Stimulated activated CD4-positive, alpha-beta T cell treated with anti-CD3 and anti-CD28 coated beads, TNF-alpha, amount 100 ng/mL, for 48 hours (primary cell): ENCODE data around the gene PNPO.

Experiments
- DNase-seq, 3 donors: peaks; one replicate each; pipeline ENCODE4 v3.0.0-alpha.2; 2020; ENCODE audit warnings: low read depth in 3 of 3

The PNPO gene

DNA sequence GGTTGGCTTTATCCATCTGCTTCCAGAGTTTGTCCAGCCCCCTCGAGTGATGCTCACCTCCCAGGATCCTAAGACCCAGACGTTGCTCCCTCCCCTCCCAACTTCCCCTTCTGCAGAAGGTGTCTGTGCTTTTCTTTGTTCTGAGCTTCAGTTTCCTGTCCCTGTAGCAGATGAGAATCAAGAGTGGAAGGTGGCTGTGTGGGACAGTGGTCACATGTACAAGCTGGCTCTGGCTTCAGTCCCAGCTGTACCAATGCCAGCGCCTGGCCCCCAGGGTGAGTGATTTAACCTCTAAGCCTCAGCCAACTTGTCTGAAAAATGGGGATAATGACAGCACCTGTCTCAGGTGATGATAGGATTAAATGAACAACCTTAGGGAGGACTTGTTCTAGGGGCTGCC, 8.6 kb downstream of the PNPO start:
- DNase-seq, result no peak

DNA sequence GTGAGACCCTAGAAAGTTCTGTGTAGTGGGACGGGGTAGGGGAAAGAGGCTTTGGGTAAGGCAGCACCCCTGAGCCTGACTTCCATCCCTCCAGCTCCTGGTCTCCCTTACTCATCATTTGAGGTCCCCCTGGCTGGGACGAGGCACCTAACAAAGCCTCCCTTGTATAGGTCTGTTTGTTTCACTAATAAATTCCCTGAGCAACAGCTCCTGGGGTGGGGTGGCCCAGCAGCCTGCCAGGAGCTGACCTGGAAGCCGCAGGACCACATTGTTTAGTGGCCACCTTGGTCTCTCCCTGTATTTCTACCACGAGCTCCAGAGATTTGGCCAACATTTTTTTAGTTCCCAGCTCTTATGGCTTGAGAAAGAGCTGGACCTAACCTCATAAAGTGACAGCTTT, 9.1 kb downstream of the PNPO start:
- DNase-seq, result no peak

DNA sequence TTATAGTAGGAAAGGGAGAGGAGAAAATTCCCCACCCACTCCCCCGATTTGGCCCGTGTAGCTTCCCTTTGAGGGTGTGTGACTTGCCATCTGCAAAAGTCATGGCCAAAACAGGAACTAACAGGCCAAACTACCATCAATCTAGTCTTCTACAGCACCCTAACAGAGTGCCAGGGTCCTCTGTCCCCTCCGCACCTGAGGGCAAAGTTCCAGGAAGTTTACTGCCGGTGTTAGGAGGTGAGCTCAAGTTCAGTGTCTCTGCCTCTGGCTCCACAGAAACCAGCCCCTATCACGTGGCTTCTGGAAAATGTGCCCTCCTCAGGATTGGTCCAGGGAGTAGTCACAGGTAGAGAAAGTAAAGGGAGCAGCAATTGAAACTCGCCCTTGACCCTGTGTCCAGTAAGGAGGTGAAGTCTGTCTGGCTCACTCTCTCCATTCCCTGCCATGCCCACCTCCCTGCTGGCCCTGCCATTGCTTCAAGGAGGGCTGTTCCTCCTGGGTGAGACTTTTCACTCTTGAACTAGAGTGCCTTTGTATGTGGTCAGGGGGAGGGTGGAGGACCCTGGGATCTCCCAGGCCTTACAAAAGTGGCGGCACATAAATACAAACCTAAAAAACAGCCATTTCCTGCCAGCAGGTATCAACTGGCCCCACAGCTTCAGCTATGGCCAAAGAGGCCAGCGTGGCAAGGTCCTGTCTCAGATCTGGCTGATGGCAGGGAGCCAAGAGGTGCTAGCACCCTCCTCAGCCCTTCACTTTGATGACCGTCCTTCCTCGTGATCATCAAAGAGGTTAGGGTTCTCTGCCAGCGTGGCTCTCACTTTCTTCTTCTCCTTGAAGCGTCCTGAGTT, 11.0 kb downstream of the PNPO start:
- no peak for DNase-seq

DNA sequence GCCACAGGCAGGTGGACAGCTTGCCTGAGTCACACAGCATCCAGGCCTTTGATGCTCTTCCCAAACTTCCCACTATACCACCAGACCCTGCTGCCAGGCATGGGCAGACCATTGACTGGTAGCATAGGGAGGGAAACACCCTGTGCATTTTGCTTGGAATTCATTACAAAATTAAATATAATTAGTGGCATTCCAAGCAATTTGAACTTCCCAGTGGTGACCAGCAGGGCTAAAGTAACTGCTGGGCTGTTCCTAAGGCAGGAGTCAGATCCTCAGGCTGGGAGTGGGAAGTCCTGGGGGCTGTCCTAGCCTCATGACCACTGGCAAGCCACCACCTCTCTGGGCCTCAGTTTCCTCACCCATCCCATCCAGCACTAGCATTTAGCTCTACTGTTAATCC, 12.5 kb downstream of the PNPO start:
- DNase-seq, result no peak

DNA sequence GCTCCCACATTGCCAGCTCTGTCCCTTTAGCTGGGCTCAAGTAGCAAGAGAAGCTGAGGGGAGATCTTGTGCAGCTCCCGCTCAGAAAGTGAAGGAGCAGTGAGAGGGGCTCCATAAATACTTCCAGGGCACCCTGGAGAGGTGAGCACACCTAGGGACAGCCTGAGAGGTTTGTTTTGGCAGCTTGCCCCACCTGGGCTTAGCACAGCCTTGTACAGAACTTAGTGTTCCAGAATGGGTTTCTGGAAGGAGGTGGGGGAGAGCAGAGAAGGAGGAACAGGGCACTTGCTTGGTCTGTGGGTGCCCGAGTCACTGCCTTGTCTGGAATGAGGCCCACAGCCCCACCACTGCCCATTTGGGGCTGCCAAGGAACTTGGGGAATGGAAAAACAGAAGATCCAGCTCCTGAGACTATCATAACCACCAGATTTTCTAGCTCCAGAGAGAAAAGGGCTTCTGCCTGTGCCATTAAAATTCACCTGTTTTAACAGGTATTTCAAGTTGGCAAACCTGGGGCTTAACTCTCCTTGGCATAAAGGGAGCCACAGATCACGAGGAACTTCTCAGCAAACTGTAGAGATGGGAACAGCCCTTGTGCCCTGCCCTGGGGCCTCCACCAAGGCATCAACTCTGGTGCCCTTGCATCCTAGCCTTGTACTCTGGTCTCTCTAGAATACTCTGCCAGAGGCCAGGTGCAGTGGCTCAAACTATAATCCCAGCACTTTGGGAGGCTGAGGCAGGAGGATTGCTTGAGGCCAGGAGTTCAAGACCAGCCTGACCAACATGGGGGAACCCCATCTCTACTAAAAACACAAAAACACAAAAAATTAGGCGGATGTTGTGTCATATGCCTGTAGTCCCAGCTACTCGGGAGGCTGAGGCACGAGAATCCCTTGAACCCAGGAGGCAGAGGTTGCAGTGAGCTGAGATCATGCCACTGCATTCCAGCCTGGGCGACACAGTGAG, 14.4 kb downstream of the PNPO start:
- no peak for DNase-seq

DNA sequence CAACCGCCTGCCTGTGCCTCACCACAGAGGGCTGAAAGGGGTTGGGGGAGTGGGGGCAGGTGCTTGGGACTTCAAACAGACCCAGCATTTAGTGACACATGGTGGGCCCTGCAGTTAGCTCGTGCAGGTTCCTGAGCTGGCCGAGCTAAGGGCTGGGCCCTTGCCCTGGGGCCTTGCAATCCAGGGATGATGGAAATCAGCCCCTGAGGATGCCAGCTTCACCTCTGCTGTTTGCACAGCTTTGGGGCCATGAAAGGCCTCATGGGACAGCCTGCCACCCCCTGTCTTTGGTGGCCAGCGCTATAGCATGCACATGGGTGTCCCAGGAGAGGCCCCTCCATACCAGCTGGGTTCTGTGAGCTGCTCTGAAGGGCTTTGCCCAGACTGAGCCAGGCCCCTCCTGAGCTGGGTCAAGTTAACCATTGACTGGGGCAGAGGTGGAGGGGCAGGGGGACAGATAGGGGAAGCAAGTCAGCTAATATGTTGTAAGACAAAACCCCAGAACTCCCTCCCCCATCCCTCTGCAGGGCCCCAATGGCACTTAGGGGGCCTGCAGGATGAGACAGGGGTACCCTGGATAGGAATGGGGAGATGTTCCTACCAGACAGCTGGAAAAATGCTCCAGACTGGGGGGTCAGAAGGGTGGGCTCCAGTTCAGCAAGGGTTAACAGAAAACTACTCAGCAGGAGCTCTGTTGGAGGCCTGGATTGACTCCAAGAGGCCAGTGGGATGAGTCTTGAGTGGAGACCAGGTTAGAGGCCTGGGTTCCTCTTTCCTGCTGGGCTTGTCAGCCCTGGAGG, 15.6 kb downstream of the PNPO start:
- DNase-seq, result no peak

DNA sequence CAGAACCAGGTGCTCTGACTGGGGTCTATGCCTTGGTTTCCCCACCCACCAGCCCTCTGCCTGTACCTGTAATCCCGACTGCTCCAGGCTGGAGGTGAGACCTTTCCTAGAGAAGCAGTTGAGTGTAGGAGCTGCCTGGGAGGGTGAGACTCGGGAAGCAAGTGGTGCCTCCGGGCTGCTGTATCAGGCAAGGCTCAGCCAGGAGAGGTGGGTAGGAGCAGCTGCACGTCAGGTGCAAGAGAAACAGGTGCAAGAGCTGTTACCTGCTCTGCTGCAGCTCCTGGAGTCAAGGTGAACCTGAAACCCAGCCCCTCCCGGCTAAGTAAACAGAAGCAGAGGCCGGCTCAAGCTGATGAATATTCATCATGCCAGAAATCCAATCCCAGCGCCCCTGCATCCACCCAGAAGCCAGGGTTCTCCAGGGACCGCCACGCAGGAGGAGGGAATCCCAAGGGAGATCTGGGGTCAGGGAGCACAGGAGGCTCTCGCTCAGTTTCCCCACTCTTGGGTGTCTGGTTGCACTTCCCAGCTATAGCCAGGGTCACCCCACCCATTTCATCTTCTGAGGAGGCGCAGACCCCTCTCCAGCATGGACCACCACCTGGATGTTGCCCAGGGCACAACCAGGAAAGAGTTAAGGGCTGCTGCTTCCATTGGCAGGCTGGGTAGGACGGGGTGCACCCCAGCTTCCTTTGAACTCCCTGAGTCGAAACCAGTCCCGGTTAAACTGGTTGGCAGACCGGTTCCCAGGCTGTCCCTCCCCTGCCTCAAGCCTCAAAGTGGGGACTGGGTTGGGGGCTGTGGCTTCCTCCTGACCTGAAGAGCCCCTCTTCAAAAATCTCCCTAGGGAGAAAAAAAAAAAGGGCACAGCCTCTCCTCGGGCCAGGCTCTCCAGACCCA, 16.5 kb downstream of the PNPO start, which contains the start of gene PRR15L:
TSS of gene PRR15L (minus strand) at position 293 of the 900 bp plus-strand sequence. CDS start 4,649 bp downstream, outside the sequence.
- DNase-seq, result no peak

DNA sequence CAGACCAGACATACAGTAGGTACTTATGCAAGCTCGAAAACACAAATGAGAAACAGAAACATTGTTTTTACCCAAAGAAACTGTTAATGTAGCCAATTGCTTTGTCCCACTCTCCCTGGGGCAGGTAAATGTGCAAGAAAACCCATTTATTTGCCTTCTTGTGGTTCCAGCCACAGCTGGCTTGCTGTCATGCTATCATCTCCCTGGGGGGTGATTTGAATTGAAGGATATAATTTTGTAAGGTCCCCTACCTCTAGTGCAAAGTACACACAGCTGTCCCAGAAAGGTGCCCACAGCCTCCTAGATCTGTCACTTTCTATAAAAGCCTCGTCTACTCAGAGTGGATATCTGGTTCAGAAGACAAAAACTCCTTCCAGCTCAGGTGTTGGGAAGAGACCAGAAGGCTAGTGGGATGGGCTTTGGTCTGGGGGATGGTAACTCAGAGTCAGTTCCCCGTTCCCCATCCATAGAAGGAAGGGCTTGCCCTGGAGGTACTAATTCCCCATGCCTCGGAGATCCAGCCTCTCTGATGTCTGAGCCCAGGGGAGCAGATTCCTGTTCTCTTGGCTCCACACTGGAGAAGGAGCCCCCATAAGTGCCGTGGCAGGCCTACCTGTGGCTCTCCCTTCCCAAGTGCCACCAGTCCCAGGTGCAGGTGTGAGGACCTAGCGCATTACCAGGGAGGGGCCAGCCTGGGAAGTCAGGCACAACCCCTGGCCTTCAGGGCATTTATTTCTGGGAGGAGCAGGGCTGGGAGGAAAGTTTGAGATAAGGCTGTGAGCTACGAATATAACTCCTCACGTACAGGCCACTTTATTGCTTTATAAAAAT, 18.7 kb downstream of the PNPO start:
- no peak for DNase-seq

DNA sequence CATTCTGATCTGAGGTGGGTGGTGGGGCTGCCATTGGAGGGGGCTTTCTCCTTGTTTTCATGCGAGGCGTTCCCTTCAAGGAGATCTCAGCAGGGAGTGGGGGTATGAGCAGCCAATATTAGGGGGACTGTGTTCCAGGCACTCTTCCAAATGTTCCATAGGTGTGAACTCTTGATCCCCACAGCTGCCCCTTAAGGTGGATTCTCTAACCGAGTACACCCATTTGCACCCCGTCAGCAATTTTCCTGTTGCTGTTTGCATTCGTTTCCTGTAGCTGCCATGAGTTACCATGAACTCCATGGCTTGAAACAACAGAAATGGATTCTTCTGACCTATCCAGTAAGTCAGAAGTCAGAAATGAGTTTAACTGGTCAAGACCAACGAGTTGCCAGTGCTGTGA, 20.0 kb downstream of the PNPO start:
- no peak for DNase-seq

DNA sequence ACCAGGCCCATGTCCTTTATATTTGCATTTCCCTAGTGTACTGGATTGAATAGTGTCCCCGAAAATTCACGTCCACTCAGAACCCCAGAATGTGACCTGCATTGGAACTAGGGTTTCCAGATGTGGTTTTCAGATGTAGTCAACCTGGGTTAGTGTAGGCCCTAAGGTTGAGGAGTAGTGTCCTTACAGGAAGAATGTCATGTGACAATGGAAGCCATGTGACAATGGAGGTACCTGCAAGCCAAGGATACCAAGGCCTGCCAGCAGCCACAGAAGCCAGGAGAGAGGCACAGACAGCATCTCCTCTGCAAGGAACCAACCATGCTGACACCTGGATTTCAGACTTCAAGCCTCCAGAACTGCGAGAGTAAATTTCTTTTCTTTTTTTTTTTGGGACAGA, 21.5 kb downstream of the PNPO start:
- DNase-seq, result no peak

DNA sequence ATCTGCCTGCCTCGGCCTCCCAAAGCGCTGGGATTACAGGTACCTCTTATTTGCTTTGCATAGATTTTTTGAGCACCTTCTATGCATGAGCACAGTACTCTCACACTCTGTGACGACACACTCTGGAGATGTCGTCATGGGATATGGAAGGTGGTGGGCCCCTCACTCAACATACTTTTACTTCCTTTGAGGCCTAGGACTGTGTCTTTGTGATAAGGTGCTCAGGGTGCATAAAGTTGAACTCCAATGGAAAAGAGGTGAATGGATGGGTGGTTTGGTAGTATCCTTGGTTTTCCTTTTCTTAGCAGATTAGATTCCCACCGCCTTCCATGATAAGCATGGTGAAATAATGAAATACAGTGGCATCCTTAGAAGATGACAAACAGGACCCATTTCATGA, 23.5 kb downstream of the PNPO start:
- no peak for DNase-seq

DNA sequence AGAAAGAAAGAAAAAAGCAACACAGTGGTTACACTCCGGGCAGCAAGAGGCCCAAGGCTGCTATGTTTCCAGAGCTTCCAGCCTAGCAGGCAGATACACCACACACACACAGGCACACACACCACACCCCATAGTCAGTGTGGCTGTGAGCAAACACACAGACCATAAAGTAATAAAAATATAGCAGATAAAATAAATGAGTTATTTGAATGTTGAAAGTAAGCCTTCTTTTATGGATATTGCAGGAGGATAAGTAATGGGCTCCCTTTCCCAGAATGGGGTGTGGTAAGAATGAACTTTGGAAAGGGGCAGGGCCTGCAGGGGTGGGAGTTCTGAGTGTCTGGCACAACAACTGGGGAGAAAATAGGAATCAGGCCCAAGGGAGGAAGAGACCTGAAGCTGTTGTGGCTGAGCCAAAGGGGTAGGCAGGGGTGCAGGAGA, 24.7 kb downstream of the PNPO start:
- no peak for DNase-seq

DNA sequence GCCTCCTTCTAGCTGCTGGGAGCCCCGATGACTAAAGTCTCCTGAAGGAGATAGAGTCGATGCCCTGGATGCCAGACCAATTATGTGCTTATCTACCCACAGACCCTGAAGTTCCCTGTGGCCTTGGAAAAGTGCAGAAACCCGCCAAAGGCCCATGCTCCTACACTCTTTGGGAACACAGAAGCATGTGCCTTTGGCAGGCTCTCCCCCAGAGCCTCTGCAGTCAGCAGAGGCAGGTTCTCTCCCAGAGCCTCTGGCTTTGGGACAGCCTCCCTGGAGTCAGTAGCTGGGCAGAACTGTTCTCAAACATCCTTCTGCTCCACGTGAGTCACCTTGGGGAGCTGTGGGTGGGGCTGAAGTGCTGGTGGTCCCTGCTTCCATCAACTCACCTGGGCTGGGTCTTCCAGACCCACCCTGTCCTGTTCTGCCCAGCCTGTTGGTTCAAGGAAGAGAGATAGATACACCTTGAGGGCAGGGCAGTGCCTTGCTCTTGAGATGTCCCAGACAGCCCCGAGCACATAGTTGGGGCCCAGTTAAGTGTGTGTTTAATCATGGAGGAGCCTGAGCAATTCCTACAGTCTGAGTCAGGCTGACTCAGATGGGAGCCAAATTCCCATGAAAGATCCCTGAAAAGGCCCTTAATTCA, 26.4 kb downstream of the PNPO start:
- no peak for DNase-seq

DNA sequence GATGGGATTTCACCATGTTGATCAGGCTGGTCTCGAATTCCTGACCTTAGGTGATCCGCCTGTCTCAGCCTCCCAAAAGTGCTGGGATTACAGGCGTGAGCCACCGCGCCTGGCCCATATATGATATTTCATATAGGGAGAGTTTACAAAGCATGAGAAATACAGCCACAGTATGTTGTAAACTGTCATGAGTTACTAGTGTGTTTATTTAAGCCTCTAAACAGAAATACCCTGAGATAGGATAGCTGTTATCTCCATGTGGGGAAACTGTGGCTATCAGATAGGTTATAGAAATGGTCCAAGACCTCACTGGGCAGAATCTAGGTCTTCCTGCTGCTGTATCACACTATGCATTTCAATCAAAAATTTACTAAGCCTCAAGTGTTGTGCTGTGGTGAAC, 27.5 kb downstream of the PNPO start:
- no peak for DNase-seq

DNA sequence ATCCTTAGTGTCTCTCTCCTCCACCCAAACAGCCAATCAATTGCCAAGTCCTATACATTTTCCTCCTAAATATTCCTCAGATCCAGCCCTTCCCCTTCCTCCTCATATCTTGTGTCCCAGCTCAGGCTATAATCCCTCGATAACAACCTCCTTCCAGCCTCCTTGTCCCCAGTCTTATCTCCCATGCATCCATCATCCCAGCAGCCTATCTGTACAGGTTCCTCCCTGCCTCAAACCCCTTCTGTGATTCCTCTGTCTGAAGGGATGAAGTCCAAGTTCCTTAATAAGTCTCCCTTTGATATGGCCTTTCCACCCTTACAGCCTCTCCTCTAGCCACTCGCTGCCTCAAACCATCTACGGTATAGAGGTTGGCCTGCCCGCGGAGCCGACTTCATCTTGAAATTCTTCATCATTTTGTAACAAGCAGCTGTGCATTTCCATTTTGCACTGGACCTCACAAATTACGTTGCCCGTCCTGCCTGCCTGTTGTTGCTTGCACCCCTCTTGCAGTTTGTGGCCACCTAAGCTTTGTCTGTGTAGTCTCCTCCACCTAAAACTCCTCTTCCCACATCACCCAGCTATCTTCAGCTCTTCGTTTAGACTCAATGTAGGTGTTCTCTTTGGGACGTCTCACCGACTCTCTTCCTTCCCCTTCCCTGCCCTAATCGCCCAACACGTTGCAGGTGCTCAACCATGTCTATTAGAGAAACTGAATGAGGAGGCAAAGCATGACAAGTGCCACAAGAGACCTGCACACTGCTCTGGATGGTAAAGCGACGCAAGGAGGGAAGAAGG, 28.8 kb downstream of the PNPO start:
- DNase-seq, result no peak

DNA sequence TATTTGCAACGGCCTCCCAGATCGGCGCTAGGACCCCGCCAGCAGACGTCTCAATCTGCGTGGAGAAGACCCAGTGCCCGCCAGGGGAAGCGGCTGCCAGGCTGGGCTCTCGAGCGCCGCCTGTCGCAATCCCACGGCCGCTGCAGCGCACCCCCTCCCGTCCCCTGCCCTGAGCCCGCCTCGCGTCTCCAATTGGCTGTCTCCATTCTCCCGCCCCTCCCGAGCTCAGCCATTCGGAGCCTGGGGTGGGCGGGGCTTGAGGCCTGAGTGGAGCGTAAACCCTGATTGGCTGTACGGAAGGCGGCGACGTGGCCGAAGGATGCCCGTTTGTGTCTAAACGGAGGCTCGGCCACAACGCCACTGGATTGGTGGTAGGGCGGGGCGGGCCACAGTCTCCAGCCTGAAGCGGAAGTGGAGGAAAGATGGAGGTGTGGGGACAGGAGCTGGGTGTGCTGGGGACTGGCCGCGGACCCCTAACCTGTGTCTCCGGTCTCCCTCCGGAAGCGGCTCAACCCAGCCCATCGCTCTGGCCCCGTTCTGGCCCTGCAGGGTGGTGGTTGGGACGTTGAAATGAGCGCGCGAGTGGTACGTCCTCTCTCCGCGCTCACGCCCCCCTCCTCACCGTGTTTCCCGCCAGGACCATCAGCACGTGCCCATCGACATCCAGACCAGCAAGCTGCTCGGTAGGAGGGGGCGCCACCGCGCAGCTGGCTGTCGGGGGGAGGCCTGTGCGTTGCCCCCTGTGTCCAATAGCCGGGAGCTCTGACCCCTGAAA, 29.5 kb downstream of the PNPO start, which contains the start of gene CDK5RAP3:
TSS of gene CDK5RAP3 (plus strand) at position 389 of the 775 bp plus-strand sequence. CDS start at position 423, 34 bp downstream.
- DNase-seq, result peak; percentile 100

DNA sequence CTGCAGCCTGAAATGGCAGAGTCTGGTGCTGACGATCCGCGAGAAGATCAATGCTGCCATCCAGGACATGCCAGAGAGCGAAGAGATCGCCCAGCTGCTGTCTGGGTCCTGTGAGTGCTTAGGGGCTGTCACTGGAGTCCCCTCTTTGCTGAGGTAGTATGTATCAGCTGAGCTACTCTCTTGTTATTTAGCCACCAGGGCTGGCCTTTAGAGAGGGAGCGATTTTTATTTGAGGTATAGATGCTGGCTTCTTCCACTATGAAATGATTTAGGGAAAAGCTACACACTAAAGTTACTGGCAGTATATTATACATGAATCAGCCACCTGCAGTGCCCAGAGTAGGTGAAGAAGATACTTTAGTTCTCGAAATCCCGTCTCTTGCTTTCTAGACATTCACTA, 32.2 kb downstream of the PNPO start:
- DNase-seq, result no peak
